ENCODE data around the gene SHCBP1.
"Not testable (repeated sequence)": the region's sequence is repeated elsewhere in the genome, so short reads cannot be mapped to it uniquely, and the experiment has no call there.

- not testable (repeated sequence) for TF ChIP-seq CTCF, POLR2A (IDR thresholded peaks at IDR 0.05)
These were observed 5.5 kb upstream of the SHCBP1 start for GRCh38 chr16:46626681-46627080.

Measured in uterus (tissue), 2 donors.